H1 (cell line): ENCODE data around the gene RNF214.

Source experiments
- CTCF ChIP-seq, 3 experiments: IDR thresholded peaks; 1 replicate in 2 of 3; 2 replicates in 1 of 3; pipeline versions ENCODE4 v1.5.1 to v1.6.1; 2011; ENCODE audit warnings: low read length in 3 of 3, mild to moderate bottlenecking in 3 of 3, inconsistent platforms in 2 of 3, low read depth in 1 of 3, moderate library complexity in 1 of 3; ENCODE audit not compliant: insufficient read depth in 1 of 3; ENCODE audit errors: control extremely low read depth in 1 of 3
- EGR1 ChIP-seq: IDR thresholded peaks from 2 replicates; pipeline ENCODE4 v1.6.1; 2011; ENCODE audit warnings: low read depth, low read length, borderline replicate concordance
- GTF2F1 ChIP-seq: IDR thresholded peaks from 2 replicates; pipeline ENCODE4 v1.6.1; 2012; ENCODE audit warnings: low read depth, low read length, improper control_type of control experiment, borderline replicate concordance
- POLR2A ChIP-seq, 2 experiments: IDR thresholded peaks; 1 replicate in 1 of 2; 2 replicates in 1 of 2; pipeline ENCODE4 v1.6.1; 2011; ENCODE audit warnings: low read depth in 2 of 2, low read length in 2 of 2, mild to moderate bottlenecking in 2 of 2; ENCODE audit errors: control extremely low read depth in 1 of 2
- USF2 ChIP-seq: IDR thresholded peaks from 2 replicates; pipeline ENCODE4 v1.6.1; 2011; ENCODE audit warnings: low read length, improper control_type of control experiment

GRCh38 chr11:117191680-117192400 is 40.6 kb upstream of the RNF214 start:
- TF ChIP-seq GTF2F1 (no peak), EGR1 (no peak), CTCF (IDR thresholded peaks at IDR 0.05; ENCODE audit: control extremely low read depth in 1 of 3, insufficient read depth in 1 of 3, low read depth in 1 of 3, low read length in 3 of 3) (no peak), USF2 (no peak), POLR2A (IDR thresholded peaks at IDR 0.05; ENCODE audit: control extremely low read depth in 1 of 2, low read depth in 2 of 2, low read length in 2 of 2) (no peak)
